Thyroid gland (tissue), 4 donors: ENCODE results near the gene ABCA2.

Source experiments
- CTCF ChIP-seq, 6 experiments: fragments of 200-600 bp in 3 of 6; fragments of 450-650 bp in 3 of 6; sonication (generic) in 3 of 6; IDR thresholded peaks; one replicate each; pipeline ENCODE4 v1.5.1; 2016 to 2019; ENCODE audit warnings: antibody characterized with exemption in 6 of 6, mild to moderate bottlenecking in 2 of 6, inconsistent platforms in 1 of 6, moderate library complexity in 1 of 6
- POLR2A ChIP-seq, 2 donors: fragments of 450-650 bp; IDR thresholded peaks; one replicate each; pipeline ENCODE4 v1.6.1; 2017; ENCODE audit warnings: antibody characterized with exemption in 2 of 2, mild to moderate bottlenecking in 2 of 2, moderate library complexity in 1 of 2

- no peak for TF ChIP-seq POLR2A (IDR thresholded peaks at IDR 0.05)
- TF ChIP-seq CTCF (IDR thresholded peaks at IDR 0.05) = no peak
Observed at GRCh38 chr9:137034039-137034708, 6.1 kb upstream of the ABCA2 start.
